LNCaP clone FGC (cell line): ENCODE data around the gene CSNK1G2.

Experiments
- DNase-seq: peaks from one replicate; pipeline ENCODE4 v3.0.0-alpha.2; 2011; ENCODE audit warnings: low read depth
- H3K4me3 ChIP-seq: 2 replicates; pipeline ENCODE4 v1.5.1; 2011; ENCODE audit warnings: mild to moderate bottlenecking, low read depth, low read length, control low read depth
- CTCF ChIP-seq: IDR thresholded peaks from 2 replicates; pipeline ENCODE4 v1.5.1; 2012; ENCODE audit warnings: mild to moderate bottlenecking; ENCODE audit not compliant: control insufficient read depth, insufficient read depth; ENCODE audit errors: extremely low read depth

CSNK1G2 gene

GRCh38 chr19:1911098-1911497, 29.9 kb upstream of the CSNK1G2 start:
- no peak overlapping the region for H3K4me3 ChIP-seq
- DNase-seq, result no peak
- TF ChIP-seq CTCF, result no peak

- no peak for DNase-seq
- TF ChIP-seq CTCF, result no peak
- no peak overlapping the region for H3K4me3 ChIP-seq
These were observed 29.0 kb upstream of the CSNK1G2 start for GRCh38 chr19:1911995-1912394.

- no peak for TF ChIP-seq CTCF
- no peak overlapping the region for H3K4me3 ChIP-seq
- no peak for DNase-seq
These were observed 28.0 kb upstream of the CSNK1G2 start for GRCh38 chr19:1912760-1913505.

- H3K4me3 ChIP-seq, result no peak overlapping the region
- DNase-seq, result no peak
- TF ChIP-seq CTCF, result no peak
These were observed 27.0 kb upstream of the CSNK1G2 start for GRCh38 chr19:1913781-1914577.

GRCh38 chr19:1914826-1915341, 26.1 kb upstream of the CSNK1G2 start:
- DNase-seq, result no peak
- TF ChIP-seq CTCF, result no peak

GRCh38 chr19:1917146-1917545, 23.8 kb upstream of the CSNK1G2 start:
- no peak overlapping the region for H3K4me3 ChIP-seq
- DNase-seq, result no peak
- TF ChIP-seq CTCF, result no peak

More at GRCh38 chr19:1914826-1915341, 26.1 kb upstream of the CSNK1G2 start:
- H3K4me3 ChIP-seq, result no peak overlapping the region

GRCh38 chr19:1917926-1918325, 23.0 kb upstream of the CSNK1G2 start:
- TF ChIP-seq CTCF, result no peak
- no peak overlapping the region for H3K4me3 ChIP-seq
- no peak for DNase-seq
